ENCODE results near the gene RSL24D1.

- TF ChIP-seq CTCF (IDR thresholded peaks at IDR 0.05) (no peak), POLR2A (IDR thresholded peaks at IDR 0.05) (no peak), POLR2AphosphoS5 (IDR thresholded peaks at IDR 0.05; ENCODE audit: insufficient read depth in 1 of 2, low read depth in 1 of 2) (no peak)
These were observed 29.4 kb upstream of the RSL24D1 start for GRCh38 chr15:55226127-55226526.

All from vagina (tissue), 2 donors.